IPS-20b (cell line): Measurements from ENCODE around the gene SDC4.

Source experiments
- H3K27ac ChIP-seq: one replicate; pipeline ENCODE4 v1.5.1; 2013; ENCODE audit warnings: low read length
- H3K27me3 ChIP-seq: 2 replicates; pipeline ENCODE4 v1.6.1; 2013; ENCODE audit warnings: mild to moderate bottlenecking, low read length, inconsistent platforms; ENCODE audit not compliant: insufficient read depth
- H3K36me3 ChIP-seq: 2 replicates; pipeline ENCODE4 v1.6.1; 2013; ENCODE audit warnings: low read depth, mild to moderate bottlenecking, inconsistent platforms, low read length, moderate library complexity; ENCODE audit not compliant: insufficient read depth
- H3K4me1 ChIP-seq: 2 replicates; pipeline ENCODE4 v1.6.1; 2013; ENCODE audit warnings: mild to moderate bottlenecking, control low read depth, inconsistent platforms, low read length, moderate library complexity; ENCODE audit not compliant: insufficient read depth
- H3K4me3 ChIP-seq: 2 replicates; pipeline ENCODE4 v1.5.1; 2013; ENCODE audit warnings: mild to moderate bottlenecking, low read length, inconsistent platforms
- H3K9ac ChIP-seq: 2 replicates; pipeline ENCODE4 v1.6.1; 2013; ENCODE audit warnings: low read depth, mild to moderate bottlenecking, inconsistent platforms, low read length, moderate library complexity
- H3K9me3 ChIP-seq: 2 replicates; pipeline ENCODE4 v1.6.1; 2013; ENCODE audit warnings: mild to moderate bottlenecking, low read depth, low read length, inconsistent platforms; ENCODE audit not compliant: insufficient read depth

SDC4 gene

GRCh38 chr20:45312241-45312640 is 36.0 kb downstream of the SDC4 start:
- peaks cover 27% of the 10 kb centered on the region for H3K27me3 ChIP-seq
- H3K27ac ChIP-seq: no peak overlapping the region
- H3K9ac ChIP-seq: no peak overlapping the region
- no peaks in the 10 kb centered on the region for H3K9me3 ChIP-seq
- H3K4me1 ChIP-seq: peaks cover 4% of the 10 kb centered on the region; the same call in 1 of the 2 replicates
- no peaks in the 10 kb centered on the region for H3K36me3 ChIP-seq
- H3K4me3 ChIP-seq: peak overlapping the region; percentile 43; the same call in 1 of the 2 replicates

GRCh38 chr20:45311589-45312211 is 36.5 kb downstream of the SDC4 start:
- Histone ChIP-seq H3K9me3 (no peaks in the 10 kb centered on the region), H3K4me1 (peaks cover 4% of the 10 kb centered on the region; the same call in 1 of the 2 replicates), H3K4me3 (peak overlapping the region; percentile 43; the same call in 1 of the 2 replicates), H3K27ac (no peak overlapping the region), H3K9ac (no peak overlapping the region), H3K36me3 (no peaks in the 10 kb centered on the region), H3K27me3 (peaks cover 30% of the 10 kb centered on the region)

- Histone ChIP-seq H3K9ac (no peak overlapping the region), H3K4me1 (peaks cover 4% of the 10 kb centered on the region; the same call in 1 of the 2 replicates), H3K36me3 (no peaks in the 10 kb centered on the region), H3K27ac (no peak overlapping the region), H3K4me3 (no peak overlapping the region), H3K9me3 (no peaks in the 10 kb centered on the region), H3K27me3 (peaks cover 36% of the 10 kb centered on the region)
Observed at GRCh38 chr20:45309075-45309474, 39.1 kb downstream of the SDC4 start.

GRCh38 chr20:45308117-45308778 is 40.0 kb downstream of the SDC4 start, which contains the start of gene MATN4:
Gene MATN4 (minus strand): TSS chr20:45308299. CDS start chr20:45305582, 2,717 bp downstream.
- Histone ChIP-seq H3K4me3 (peak within 1 kb of the TSS; percentile 14; the same call in 1 of the 2 replicates), H3K27ac (no peak within 1 kb of the TSS), H3K4me1 (peaks cover 4% of the 10 kb centered on the region; the same call in 1 of the 2 replicates), H3K9ac (no peak within 1 kb of the TSS), H3K27me3 (peaks cover 36% of the 10 kb centered on the region), H3K36me3 (no peaks in the 10 kb centered on the region), H3K9me3 (no peaks in the 10 kb centered on the region)

- H3K27ac ChIP-seq: no peak overlapping the region
- H3K36me3 ChIP-seq: no peaks in the 10 kb centered on the region
- H3K9ac ChIP-seq: no peak overlapping the region
- H3K27me3 ChIP-seq: peaks cover 36% of the 10 kb centered on the region
- H3K9me3 ChIP-seq: no peaks in the 10 kb centered on the region
- H3K4me1 ChIP-seq: peaks cover 4% of the 10 kb centered on the region; the same call in 1 of the 2 replicates
- no peak overlapping the region for H3K4me3 ChIP-seq
Observed at GRCh38 chr20:45307076-45307640, 41.1 kb downstream of the SDC4 start.

GRCh38 chr20:45306431-45306982 is 41.7 kb downstream of the SDC4 start, which contains the start of gene RBPJL:
Gene RBPJL (plus strand): TSS chr20:45306840. CDS start chr20:45306923, 83 bp downstream.
- Histone ChIP-seq H3K27ac (no peak within 1 kb of the TSS), H3K36me3 (no peaks in the 10 kb centered on the region), H3K27me3 (peaks cover 31% of the 10 kb centered on the region), H3K9ac (no peak within 1 kb of the TSS), H3K9me3 (no peaks in the 10 kb centered on the region), H3K4me3 (peak within 1 kb of the TSS; percentile 44; the same call in 1 of the 2 replicates), H3K4me1 (peaks cover 4% of the 10 kb centered on the region; the same call in 1 of the 2 replicates)

GRCh38 chr20:45305262-45305661 is 43.0 kb downstream of the SDC4 start:
- Histone ChIP-seq H3K4me3 (no peak overlapping the region), H3K9ac (no peak overlapping the region), H3K4me1 (peaks cover 4% of the 10 kb centered on the region; the same call in 1 of the 2 replicates), H3K36me3 (no peaks in the 10 kb centered on the region), H3K27ac (no peak overlapping the region), H3K27me3 (peaks cover 20% of the 10 kb centered on the region), H3K9me3 (no peaks in the 10 kb centered on the region)

GRCh38 chr20:45304464-45304999 is 43.7 kb downstream of the SDC4 start:
- Histone ChIP-seq H3K36me3 (no peaks in the 10 kb centered on the region), H3K27me3 (peaks cover 20% of the 10 kb centered on the region), H3K9me3 (no peaks in the 10 kb centered on the region), H3K4me1 (peaks cover 4% of the 10 kb centered on the region; the same call in 1 of the 2 replicates), H3K9ac (no peak overlapping the region), H3K27ac (no peak overlapping the region), H3K4me3 (no peak overlapping the region)

GRCh38 chr20:45303586-45304463 is 44.4 kb downstream of the SDC4 start:
- Histone ChIP-seq H3K4me3 (no peak overlapping the region), H3K9ac (no peak overlapping the region), H3K36me3 (no peaks in the 10 kb centered on the region), H3K27ac (no peak overlapping the region), H3K27me3 (peaks cover 20% of the 10 kb centered on the region), H3K9me3 (no peaks in the 10 kb centered on the region), H3K4me1 (peaks cover 4% of the 10 kb centered on the region; the same call in 1 of the 2 replicates)

GRCh38 chr20:45301824-45302271 is 46.4 kb downstream of the SDC4 start:
- H3K4me1 ChIP-seq: no peaks in the 10 kb centered on the region
- H3K36me3 ChIP-seq: no peaks in the 10 kb centered on the region
- no peaks in the 10 kb centered on the region for H3K9me3 ChIP-seq
- no peak overlapping the region for H3K4me3 ChIP-seq
- H3K27ac ChIP-seq: no peak overlapping the region
- peaks cover 6% of the 10 kb centered on the region for H3K27me3 ChIP-seq
- no peak overlapping the region for H3K9ac ChIP-seq
